ENCODE data around the gene CD63. TPM values are rescaled to one million over a fixed set of nuclear protein-coding genes. Genes with fewer than 3 reads are reported as not detected.

The CD63 gene
- total and polyA plus RNA-seq, 8 donors: 71.2 to 1,329 (median 464) TPM

DNA sequence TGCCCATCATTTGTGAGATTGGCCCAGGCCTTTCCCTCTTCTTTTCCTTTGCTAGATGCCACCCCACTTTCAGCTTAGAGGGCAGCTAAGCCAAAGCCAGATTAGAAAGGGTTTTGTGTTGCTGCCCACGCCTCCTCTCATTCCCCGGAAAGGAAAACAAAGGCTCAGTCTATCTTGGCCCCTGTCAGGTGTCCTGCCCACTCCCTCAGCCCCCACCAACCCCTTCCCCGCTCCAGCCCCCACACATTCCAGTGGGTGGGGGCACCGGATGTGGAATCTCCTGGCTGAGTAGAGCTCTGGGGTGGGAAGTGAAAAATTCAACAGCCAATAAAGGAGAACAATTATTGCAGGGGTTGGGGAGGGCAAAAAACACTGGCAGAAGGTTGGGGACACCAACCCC, 10.8 kb downstream of the CD63 start:
- TF ChIP-seq POLR2A (IDR thresholded peaks at IDR 0.05): no peak
- TF ChIP-seq, protein P1, sequence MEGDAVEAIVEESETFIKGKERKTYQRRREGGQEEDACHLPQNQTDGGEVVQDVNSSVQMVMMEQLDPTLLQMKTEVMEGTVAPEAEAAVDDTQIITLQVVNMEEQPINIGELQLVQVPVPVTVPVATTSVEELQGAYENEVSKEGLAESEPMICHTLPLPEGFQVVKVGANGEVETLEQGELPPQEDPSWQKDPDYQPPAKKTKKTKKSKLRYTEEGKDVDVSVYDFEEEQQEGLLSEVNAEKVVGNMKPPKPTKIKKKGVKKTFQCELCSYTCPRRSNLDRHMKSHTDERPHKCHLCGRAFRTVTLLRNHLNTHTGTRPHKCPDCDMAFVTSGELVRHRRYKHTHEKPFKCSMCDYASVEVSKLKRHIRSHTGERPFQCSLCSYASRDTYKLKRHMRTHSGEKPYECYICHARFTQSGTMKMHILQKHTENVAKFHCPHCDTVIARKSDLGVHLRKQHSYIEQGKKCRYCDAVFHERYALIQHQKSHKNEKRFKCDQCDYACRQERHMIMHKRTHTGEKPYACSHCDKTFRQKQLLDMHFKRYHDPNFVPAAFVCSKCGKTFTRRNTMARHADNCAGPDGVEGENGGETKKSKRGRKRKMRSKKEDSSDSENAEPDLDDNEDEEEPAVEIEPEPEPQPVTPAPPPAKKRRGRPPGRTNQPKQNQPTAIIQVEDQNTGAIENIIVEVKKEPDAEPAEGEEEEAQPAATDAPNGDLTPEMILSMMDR (IDR thresholded peaks at IDR 0.05): no peak
- no peak for TF ChIP-seq POLR2AphosphoS5 (IDR thresholded peaks at IDR 0.05)
- no peak for TF ChIP-seq EP300 (IDR thresholded peaks at IDR 0.05)
- Histone ChIP-seq H3K36me3 (peaks cover 0 to 17% (median under 1%) of the 10 kb centered on the region in 4 donors), H3K9me3 (no peaks in the 10 kb centered on the region), H3K4me3 (peak overlapping the region in 1 of 4 donors; percentile 82), H3K27ac (peak overlapping the region; percentile 44 to 100 (median 97)), H3K4me1 (peaks cover 68 to 83% (median 77%) of the 10 kb centered on the region in 4 donors), H3K27me3 (no peaks in the 10 kb centered on the region)
- WGBS, 5 donors: 21 to 27% (median 25%) methylated on average over 4 of the region's 4 CpGs
- DNase-seq: peak in 1 of 2 donors; percentile 43
- intact Hi-C loops (cut with DNase I; ENCODE audit: low total_unique reads): no loop called here

DNA sequence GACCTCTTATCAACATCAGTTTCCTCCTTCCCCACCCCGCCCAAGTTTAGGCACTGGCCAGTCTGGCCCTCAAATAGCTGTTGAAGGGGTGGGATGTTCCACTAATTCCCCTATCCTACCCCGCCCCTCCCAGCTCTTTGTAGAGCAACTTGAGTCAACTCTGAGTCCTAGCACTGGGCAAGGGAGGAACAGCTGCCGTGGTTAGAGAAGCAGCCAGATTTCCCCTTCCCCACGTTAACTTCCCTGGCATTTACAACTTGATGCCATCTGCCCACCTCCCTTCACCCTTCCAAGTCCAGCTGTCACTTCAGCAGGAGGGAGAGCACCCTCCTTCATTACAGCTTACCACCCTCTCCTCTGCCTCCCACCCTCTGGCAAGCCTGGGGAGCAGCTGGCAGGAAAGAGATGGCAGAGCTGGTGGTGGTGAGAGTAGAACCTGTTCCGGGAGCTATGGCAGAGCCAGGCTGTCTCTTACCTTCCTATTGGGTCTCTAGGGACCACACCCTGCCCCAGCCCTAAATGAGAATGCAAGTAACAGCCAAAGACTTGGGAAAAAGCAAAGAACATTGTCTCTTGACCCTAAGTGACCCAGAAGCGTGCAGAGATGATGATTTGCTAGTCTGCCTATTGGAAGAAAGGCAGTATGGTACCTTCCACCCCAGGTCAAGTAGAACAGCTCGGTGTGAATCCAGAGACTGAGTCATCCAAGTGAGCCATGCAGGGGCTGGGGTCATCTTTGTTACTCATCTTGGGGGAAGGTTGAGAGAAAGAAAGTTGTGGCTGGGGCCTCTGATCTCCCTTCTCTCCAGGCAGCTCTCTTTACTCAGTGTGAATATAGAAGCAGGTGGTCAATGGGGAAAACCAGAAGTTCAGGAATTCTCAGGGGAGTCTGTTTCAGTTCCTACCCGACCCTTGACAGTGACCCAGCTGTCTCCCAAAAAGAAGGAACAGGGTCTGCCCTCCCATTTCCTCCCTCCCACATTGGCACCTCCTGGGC, 11.5 kb downstream of the CD63 start:
- Histone ChIP-seq H3K9me3 (no peaks in the 10 kb centered on the region), H3K4me1 (peaks cover 67 to 80% (median 74%) of the 10 kb centered on the region in 4 donors), H3K27me3 (no peaks in the 10 kb centered on the region), H3K36me3 (peaks cover 0 to 13% (median 0%) of the 10 kb centered on the region in 4 donors), H3K4me3 (peak overlapping the region; percentile 56 to 82 (median 64)), H3K27ac (peak overlapping the region; percentile 89 to 100 (median 98))
- WGBS, 5 donors: 24 to 35% (median 32%) methylated on average over 7 to 8 of the region's 8 CpGs
- DNase-seq: peak in 1 of 2 donors; percentile 26
- intact Hi-C loops (cut with DNase I; ENCODE audit: low total_unique reads): no loop called here
- no peak for TF ChIP-seq POLR2AphosphoS5 (IDR thresholded peaks at IDR 0.05)
- no peak for TF ChIP-seq EP300 (IDR thresholded peaks at IDR 0.05)
- TF ChIP-seq, protein P1 (IDR thresholded peaks at IDR 0.05): no peak
- no peak for TF ChIP-seq POLR2A (IDR thresholded peaks at IDR 0.05)

DNA sequence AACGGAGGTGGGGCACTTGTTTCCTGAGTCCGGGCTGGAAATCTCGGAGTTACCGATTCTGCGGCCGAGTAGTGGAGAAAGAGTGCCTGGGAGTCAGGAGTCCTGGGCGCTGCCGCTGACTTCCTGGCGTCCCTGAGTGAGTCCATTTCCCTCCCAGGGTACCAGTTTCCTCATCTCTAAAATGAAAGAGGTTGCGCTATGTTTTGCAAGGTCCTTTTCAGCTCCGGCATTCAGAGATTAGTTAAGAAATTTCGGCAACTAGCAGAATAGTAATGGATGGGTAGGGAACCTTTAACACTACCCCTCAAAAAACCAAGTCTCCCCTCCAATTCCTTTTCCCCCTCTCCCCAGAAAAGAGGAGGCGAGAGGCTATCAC, 12.2 kb downstream of the CD63 start:
- Histone ChIP-seq H3K27ac (peak overlapping the region; percentile 89 to 100 (median 98)), H3K9me3 (no peaks in the 10 kb centered on the region), H3K4me1 (peaks cover 60 to 78% (median 70%) of the 10 kb centered on the region in 4 donors), H3K4me3 (peak overlapping the region; percentile 56 to 82 (median 64)), H3K27me3 (no peaks in the 10 kb centered on the region), H3K36me3 (peaks cover 0 to 13% (median 0%) of the 10 kb centered on the region in 4 donors)
- TF ChIP-seq EP300 (IDR thresholded peaks at IDR 0.05): no peak
- TF ChIP-seq POLR2A (IDR thresholded peaks at IDR 0.05): no peak
- TF ChIP-seq, protein P1 (IDR thresholded peaks at IDR 0.05): no peak
- TF ChIP-seq POLR2AphosphoS5 (IDR thresholded peaks at IDR 0.05): no peak
- DNase-seq: no peak
- intact Hi-C loops (cut with DNase I; ENCODE audit: low total_unique reads): no loop called here
- WGBS, 5 donors: 1 to 3% (median 2%) methylated on average over 12 to 13 of the region's 13 CpGs

DNA sequence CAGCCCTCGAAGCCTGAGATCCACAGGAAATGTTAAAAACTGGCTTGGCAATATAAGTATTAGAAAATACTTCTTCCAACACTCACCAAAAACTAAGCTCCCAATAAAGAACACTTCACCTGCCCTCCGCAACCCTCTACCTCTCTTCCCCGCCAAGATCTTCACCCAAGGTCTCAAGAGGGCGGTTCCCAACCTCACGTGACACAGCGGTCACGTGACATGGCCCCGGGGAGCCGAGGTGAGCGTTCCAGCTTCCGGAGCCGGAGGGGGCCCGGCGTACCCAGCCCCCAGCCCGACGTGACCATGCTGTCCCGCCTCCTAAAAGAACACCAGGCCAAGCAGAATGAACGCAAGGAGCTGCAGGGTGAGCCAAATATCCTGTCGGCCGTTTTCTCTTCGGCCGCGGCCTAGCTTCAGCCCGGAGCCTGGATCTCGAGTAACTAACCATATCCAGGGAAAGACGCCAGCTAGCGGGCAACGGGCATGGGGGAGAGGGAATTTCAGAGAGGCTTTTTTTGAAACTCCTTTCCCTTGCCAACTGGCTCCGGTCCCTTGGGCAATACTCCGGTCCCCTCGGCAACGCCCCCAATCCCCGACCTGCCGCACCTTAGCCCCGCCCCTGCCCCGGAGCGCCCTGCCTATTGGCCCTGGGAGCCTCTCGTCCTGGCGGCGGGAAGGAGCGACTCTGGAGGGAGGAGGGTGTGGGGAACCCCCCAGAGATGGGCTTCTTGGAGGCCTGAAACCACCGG, 12.8 kb downstream of the CD63 start, which contains the start of gene BLOC1S1:
BLOC1S1 (plus strand) TSS at position 214 of the 749 bp plus-strand sequence; CDS start at position 220, 6 bp downstream.
- WGBS, 5 donors: 0 to 1% (median 0%) methylated on average over 40 to 42 of the region's 42 CpGs
- H3K36me3 ChIP-seq: peaks cover 0 to 13% (median 0%) of the 10 kb centered on the region in 4 donors
- peaks cover 55 to 73% (median 64%) of the 10 kb centered on the region in 4 donors for H3K4me1 ChIP-seq
- DNase-seq: peak; percentile 96 to 97
- no peaks in the 10 kb centered on the region for H3K9me3 ChIP-seq
- peak within 1 kb of the TSS; percentile 56 to 82 (median 64) for H3K4me3 ChIP-seq
- H3K27me3 ChIP-seq: no peaks in the 10 kb centered on the region
- H3K27ac ChIP-seq: peak within 1 kb of the TSS; percentile 89 to 100 (median 98)
- intact Hi-C loops (cut with DNase I; ENCODE audit: low total_unique reads): no loop called here
- peak; percentile 90 to 96 (median 90) for TF ChIP-seq POLR2AphosphoS5 (IDR thresholded peaks at IDR 0.05)
- TF ChIP-seq, protein P1 (IDR thresholded peaks at IDR 0.05): peak in 2 of 7 experiments; percentile 11 to 14
- TF ChIP-seq EP300 (IDR thresholded peaks at IDR 0.05): peak; percentile 75
- no peak for TF ChIP-seq POLR2A (IDR thresholded peaks at IDR 0.05)

Data from stomach (tissue), 9 donors.